OCI-LY1 (cell line): ENCODE results near the gene KLF15.

Experiments
- H2AFZ ChIP-seq: fragments of 200-600 bp; sonication (generic), shearing (Covaris generic); 2 replicates; pipeline ENCODE4 v1.6.0; 2014; ENCODE audit warnings: antibody characterized with exemption, mild to moderate bottlenecking, low read length
- H3F3A ChIP-seq: fragments of 200-600 bp; sonication (generic), shearing (Covaris generic); 2 replicates; pipeline ENCODE4 v1.6.0; 2014; ENCODE audit warnings: mild to moderate bottlenecking, antibody characterized with exemption, low read length, moderate library complexity; ENCODE audit not compliant: insufficient read depth
- H3K27ac ChIP-seq: fragments of 200-600 bp; sonication (generic); 2 replicates; pipeline ENCODE4 v1.5.1; 2014; ENCODE audit warnings: low read length, mixed run types, mild to moderate bottlenecking, low read depth; ENCODE audit not compliant: poor library complexity, severe bottlenecking
- H3K27me3 ChIP-seq: fragments of 200-600 bp; sonication (generic); 2 replicates; pipeline ENCODE4 v1.6.0; 2014; ENCODE audit warnings: antibody characterized with exemption, mild to moderate bottlenecking, low read length, moderate library complexity; ENCODE audit not compliant: insufficient read depth
- H3K36me3 ChIP-seq: fragments of 200-600 bp; sonication (generic); 2 replicates; pipeline ENCODE4 v1.6.1; 2014; ENCODE audit warnings: mild to moderate bottlenecking, antibody characterized with exemption, low read length, moderate library complexity, mixed read lengths; ENCODE audit not compliant: insufficient read depth
- H3K4me1 ChIP-seq: fragments of 200-600 bp; sonication (generic); 2 replicates; pipeline ENCODE4 v1.5.1; 2014; ENCODE audit warnings: mild to moderate bottlenecking, low read length, moderate library complexity; ENCODE audit not compliant: insufficient read depth, severe bottlenecking
- H3K4me2 ChIP-seq: fragments of 200-600 bp; sonication (generic), shearing (Covaris generic); 2 replicates; pipeline ENCODE4 v1.6.1; 2014; ENCODE audit warnings: low read length
- H3K4me3 ChIP-seq: fragments of 200-600 bp; sonication (generic); 2 replicates; pipeline ENCODE4 v1.5.1; 2014; ENCODE audit warnings: low read length, low read depth, mild to moderate bottlenecking, mixed read lengths; ENCODE audit not compliant: poor library complexity, severe bottlenecking
- H3K79me2 ChIP-seq: fragments of 200-600 bp; shearing (Covaris generic); 2 replicates; pipeline ENCODE4 v1.6.1; 2016; ENCODE audit warnings: mixed run types, low read length, mixed read lengths; ENCODE audit not compliant: insufficient read depth
- H3K9ac ChIP-seq: fragments of 200-600 bp; sonication (generic), shearing (Covaris generic); 2 replicates; pipeline ENCODE4 v1.6.1; 2014; ENCODE audit warnings: mild to moderate bottlenecking, low read length, mixed read lengths
- H3K9me2 ChIP-seq: fragments of 200-600 bp; sonication (generic), shearing (Covaris generic); 2 replicates; pipeline ENCODE4 v1.6.1; 2014; ENCODE audit warnings: low read depth, mild to moderate bottlenecking, low read length, mixed read lengths
- H3K9me3 ChIP-seq: fragments of 200-600 bp; shearing (Covaris generic); 2 replicates; pipeline ENCODE4 v1.6.1; 2014; ENCODE audit warnings: low read length, mixed read lengths
- H4K20me1 ChIP-seq: fragments of 200-600 bp; sonication (generic), shearing (Covaris generic); 2 replicates; pipeline ENCODE4 v1.6.0; 2016; ENCODE audit warnings: mild to moderate bottlenecking, low read length; ENCODE audit not compliant: insufficient read depth
- CTCF ChIP-seq: fragments of 200-600 bp; sonication (generic), shearing (Covaris generic); IDR thresholded peaks from 2 replicates; pipeline ENCODE4 v1.5.1; 2017; ENCODE audit warnings: mild to moderate bottlenecking, antibody characterized with exemption, low read length, moderate library complexity, mixed read lengths
- EZH2 ChIP-seq: fragments of 200-600 bp; sonication (generic), shearing (Covaris generic); IDR thresholded peaks from 2 replicates; pipeline ENCODE4 v1.8.0; 2017; ENCODE audit warnings: borderline replicate concordance, mixed run types, mild to moderate bottlenecking, antibody characterized with exemption, low read length, moderate library complexity, mixed read lengths

Gene KLF15

GRCh38 chr3:126370055-126370454 is 12.8 kb upstream of the KLF15 start:
- Histone ChIP-seq H3K27ac (no peak overlapping the region), H4K20me1 (no peaks in the 10 kb centered on the region), H2AFZ (no peak overlapping the region), H3K9me3 (no peaks in the 10 kb centered on the region), H3K27me3 (no peaks in the 10 kb centered on the region), H3K4me2 (no peak overlapping the region), H3K36me3 (no peaks in the 10 kb centered on the region), H3K9ac (no peak overlapping the region), H3K4me3 (no peak overlapping the region), H3F3A (no peaks in the 10 kb centered on the region), H3K4me1 (no peaks in the 10 kb centered on the region), H3K79me2 (no peaks in the 10 kb centered on the region), H3K9me2 (no peaks in the 10 kb centered on the region)
- TF ChIP-seq EZH2 (no peak), CTCF (no peak)

- TF ChIP-seq EZH2, result no peak
- peak; percentile 16; the same call in 1 of the 2 replicates for TF ChIP-seq CTCF
- Histone ChIP-seq H3K9ac (no peak overlapping the region), H2AFZ (no peak overlapping the region), H4K20me1 (no peaks in the 10 kb centered on the region), H3K9me3 (no peaks in the 10 kb centered on the region), H3K9me2 (no peaks in the 10 kb centered on the region), H3K4me2 (no peak overlapping the region), H3K27ac (no peak overlapping the region), H3K4me1 (no peaks in the 10 kb centered on the region), H3K79me2 (no peaks in the 10 kb centered on the region), H3K27me3 (no peaks in the 10 kb centered on the region), H3K36me3 (no peaks in the 10 kb centered on the region), H3K4me3 (no peak overlapping the region), H3F3A (no peaks in the 10 kb centered on the region)
These were observed 12.3 kb upstream of the KLF15 start for GRCh38 chr3:126369490-126369889.

GRCh38 chr3:126367316-126367805 is 10.2 kb upstream of the KLF15 start:
- TF ChIP-seq CTCF, result no peak
- no peak for TF ChIP-seq EZH2
- H3K4me2 ChIP-seq, result no peak overlapping the region
- no peak overlapping the region for H3K27ac ChIP-seq

More at GRCh38 chr3:126367316-126367805, 10.2 kb upstream of the KLF15 start:
- H3K9me2 ChIP-seq, result no peaks in the 10 kb centered on the region
- H4K20me1 ChIP-seq, result no peaks in the 10 kb centered on the region
- H3K9me3 ChIP-seq, result no peaks in the 10 kb centered on the region
- H3K4me1 ChIP-seq, result no peaks in the 10 kb centered on the region
- no peak overlapping the region for H3K4me3 ChIP-seq
- no peak overlapping the region for H2AFZ ChIP-seq
- H3K27me3 ChIP-seq, result no peaks in the 10 kb centered on the region
- H3F3A ChIP-seq, result no peaks in the 10 kb centered on the region
- no peak overlapping the region for H3K9ac ChIP-seq
- no peaks in the 10 kb centered on the region for H3K79me2 ChIP-seq
- H3K36me3 ChIP-seq, result no peaks in the 10 kb centered on the region
